Measurements from ENCODE around the gene RPS3. TPM values are rescaled to one million over a fixed set of nuclear protein-coding genes. Genes with fewer than 3 reads are reported as not detected.

Gene RPS3
- total RNA-seq, 2 experiments from 2014 or later, result 2,828 to 2,853 TPM

- no peaks in the 10 kb centered on the region for H3K9me3 Mint-ChIP-seq
- no peak for DNase-seq
- POLR2A ChIA-PET, result interaction anchor here (1.3 kb wide), 1 partner anchor 88 kb away, joined by 3 read pairs; no protein-coding TSS in a partner anchor
- peaks cover 5% of the 10 kb centered on the region for H3K4me1 Mint-ChIP-seq
- CTCF ChIA-PET, result interaction anchor here (5.1 kb wide), 1 partner anchor 91 kb away, joined by 159 read pairs; no protein-coding TSS in a partner anchor
- no peak overlapping the region for H3K4me3 Mint-ChIP-seq
- no peak overlapping the region for H3K27ac Mint-ChIP-seq
- H3K36me3 Mint-ChIP-seq (ENCODE audit: low read depth), result peaks cover 12% of the 10 kb centered on the region
- H3K27me3 Mint-ChIP-seq, result no peaks in the 10 kb centered on the region
These were observed 43.0 kb downstream of the RPS3 start for GRCh38 chr11:75442161-75442885.

GRCh38 chr11:75443043-75443442 is 43.7 kb downstream of the RPS3 start:
- Mint-ChIP-seq H3K36me3 (ENCODE audit: low read depth) (peaks cover 12% of the 10 kb centered on the region), H3K27me3 (no peaks in the 10 kb centered on the region), H3K27ac (no peak overlapping the region), H3K4me3 (no peak overlapping the region), H3K9me3 (no peaks in the 10 kb centered on the region), H3K4me1 (peaks cover 5% of the 10 kb centered on the region)
- ChIA-PET CTCF (interaction anchor here (0.7 to 5.1 kb wide), 2 partner anchors 90 to 132 kb away, joined by 3 to 159 read pairs; no protein-coding TSS in a partner anchor), POLR2A (interaction anchor here (1.3 kb wide), 1 partner anchor 87 kb away, joined by 3 read pairs; no protein-coding TSS in a partner anchor)
- DNase-seq, result no peak

GRCh38 chr11:75445315-75445953 is 46.1 kb downstream of the RPS3 start:
- peaks cover 4% of the 10 kb centered on the region for H3K36me3 Mint-ChIP-seq (ENCODE audit: low read depth)
- peaks cover 5% of the 10 kb centered on the region for H3K4me1 Mint-ChIP-seq
- CTCF ChIA-PET, result interaction anchor here (0.6 to 5.1 kb wide), 20 partner anchors 9 to 183 kb away, joined by 3 to 159 read pairs (median 5); partner anchors contain the start of genes GDPD5 and KLHL35
- H3K4me3 Mint-ChIP-seq, result no peak overlapping the region
- POLR2A ChIA-PET, result interaction anchor here (1.4 to 2.4 kb wide), 3 partner anchors 10 to 87 kb away, joined by 5 to 11 read pairs (median 6); partner anchors contain the start of gene GDPD5
- peak; percentile 73 for DNase-seq
- no peaks in the 10 kb centered on the region for H3K27me3 Mint-ChIP-seq
- H3K27ac Mint-ChIP-seq, result no peak overlapping the region
- no peaks in the 10 kb centered on the region for H3K9me3 Mint-ChIP-seq

- no peak for DNase-seq
- H3K4me3 Mint-ChIP-seq, result no peak overlapping the region
- POLR2A ChIA-PET, result no interaction called here
- CTCF ChIA-PET, result interaction anchor here (5.1 kb wide), 1 partner anchor 86 kb away, joined by 159 read pairs; no protein-coding TSS in a partner anchor
- H3K27ac Mint-ChIP-seq, result no peak overlapping the region
- H3K27me3 Mint-ChIP-seq, result no peaks in the 10 kb centered on the region
- peaks cover 5% of the 10 kb centered on the region for H3K4me1 Mint-ChIP-seq
- peaks cover 12% of the 10 kb centered on the region for H3K36me3 Mint-ChIP-seq (ENCODE audit: low read depth)
- no peaks in the 10 kb centered on the region for H3K9me3 Mint-ChIP-seq
These were observed 48.1 kb downstream of the RPS3 start for GRCh38 chr11:75447415-75447814.

- POLR2A ChIA-PET, result no interaction called here
- no peak overlapping the region for H3K4me3 Mint-ChIP-seq
- H3K36me3 Mint-ChIP-seq (ENCODE audit: low read depth), result peaks cover 11% of the 10 kb centered on the region
- no peak overlapping the region for H3K27ac Mint-ChIP-seq
- H3K9me3 Mint-ChIP-seq, result no peaks in the 10 kb centered on the region
- H3K4me1 Mint-ChIP-seq, result peaks cover 5% of the 10 kb centered on the region
- CTCF ChIA-PET, result interaction anchor here (0.6 kb wide), 1 partner anchor 59 kb away, joined by 3 read pairs; no protein-coding TSS in a partner anchor
- no peaks in the 10 kb centered on the region for H3K27me3 Mint-ChIP-seq
- no peak for DNase-seq
These were observed 50.0 kb downstream of the RPS3 start for GRCh38 chr11:75449271-75449670.

- no peaks in the 10 kb centered on the region for H3K27me3 Mint-ChIP-seq
- H3K27ac Mint-ChIP-seq, result no peak overlapping the region
- peaks cover 11% of the 10 kb centered on the region for H3K36me3 Mint-ChIP-seq (ENCODE audit: low read depth)
- ChIA-PET POLR2A (no interaction called here), CTCF (no interaction called here)
- no peak for DNase-seq
- H3K4me1 Mint-ChIP-seq, result peaks cover 5% of the 10 kb centered on the region
- H3K9me3 Mint-ChIP-seq, result no peaks in the 10 kb centered on the region
- no peak overlapping the region for H3K4me3 Mint-ChIP-seq
These were observed 50.5 kb downstream of the RPS3 start for GRCh38 chr11:75449776-75450175.

GRCh38 chr11:75450236-75450635 is 50.9 kb downstream of the RPS3 start:
- Mint-ChIP-seq H3K4me3 (no peak overlapping the region), H3K9me3 (no peaks in the 10 kb centered on the region), H3K4me1 (peaks cover 4% of the 10 kb centered on the region), H3K36me3 (ENCODE audit: low read depth) (peaks cover 11% of the 10 kb centered on the region), H3K27me3 (no peaks in the 10 kb centered on the region), H3K27ac (no peak overlapping the region)
- POLR2A ChIA-PET, result no interaction called here
- no peak for DNase-seq
- CTCF ChIA-PET, result no interaction called here

GRCh38 chr11:75450826-75451821 is 51.8 kb downstream of the RPS3 start:
- Mint-ChIP-seq H3K36me3 (ENCODE audit: low read depth) (peaks cover 11% of the 10 kb centered on the region), H3K9me3 (no peaks in the 10 kb centered on the region), H3K4me1 (no peaks in the 10 kb centered on the region), H3K4me3 (no peak overlapping the region), H3K27me3 (no peaks in the 10 kb centered on the region), H3K27ac (no peak overlapping the region)
- CTCF ChIA-PET, result interaction anchor here (0.9 to 2.2 kb wide), 8 partner anchors 10 to 173 kb away, joined by 3 to 8 read pairs (median 3); no protein-coding TSS in a partner anchor
- peak; percentile 38 for DNase-seq
- POLR2A ChIA-PET, result no interaction called here

- no peak for DNase-seq
- POLR2A ChIA-PET, result no interaction called here
- no peak overlapping the region for H3K4me3 Mint-ChIP-seq
- no peaks in the 10 kb centered on the region for H3K27me3 Mint-ChIP-seq
- H3K36me3 Mint-ChIP-seq (ENCODE audit: low read depth), result peaks cover 11% of the 10 kb centered on the region
- no peaks in the 10 kb centered on the region for H3K9me3 Mint-ChIP-seq
- H3K27ac Mint-ChIP-seq, result no peak overlapping the region
- H3K4me1 Mint-ChIP-seq, result no peaks in the 10 kb centered on the region
- CTCF ChIA-PET, result interaction anchor here (0.8 to 1.7 kb wide), 3 partner anchors 9 to 65 kb away, joined by 3 to 5 read pairs (median 3); no protein-coding TSS in a partner anchor
These were observed 54.8 kb downstream of the RPS3 start for GRCh38 chr11:75453916-75454655.

GRCh38 chr11:75454987-75455386 is 55.7 kb downstream of the RPS3 start:
- ChIA-PET CTCF (interaction anchor here (1.1 to 1.9 kb wide), 3 partner anchors 9 to 79 kb away, joined by 3 to 6 read pairs (median 5); no protein-coding TSS in a partner anchor), POLR2A (interaction anchor here (1.6 kb wide), 1 partner anchor 10 kb away, joined by 6 read pairs; no protein-coding TSS in a partner anchor)
- Mint-ChIP-seq H3K4me3 (no peak overlapping the region), H3K4me1 (no peaks in the 10 kb centered on the region), H3K36me3 (ENCODE audit: low read depth) (peaks cover 12% of the 10 kb centered on the region), H3K27me3 (no peaks in the 10 kb centered on the region), H3K27ac (no peak overlapping the region), H3K9me3 (no peaks in the 10 kb centered on the region)
- no peak for DNase-seq

All from activated CD4-positive, alpha-beta memory T cell treated with anti-CD3 and anti-CD28 coated beads, Interleukin-2, amount 10 ng/mL, durations not matched to agents 7 days and 5 days (primary cell).